HG02943 (cell line): ENCODE results near the gene ZNF778.

Experiments used
- ATAC-seq: cut with Tn5 transposase; IDR thresholded peaks from one replicate; pipeline ENCODE4 v1.9.1; 2021; ENCODE audit warnings: mild to moderate bottlenecking, low read depth, moderate library complexity; ENCODE audit not compliant: unreplicated experiment

Gene ZNF778

GRCh38 chr16:89217388-89218191, at the start of gene ZNF778:
ZNF778 (plus strand) TSS chr16:89217703; CDS start chr16:89221128, 3,425 bp downstream.
- ATAC-seq = peak; percentile 63

GRCh38 chr16:89168381-89169189, 48.9 kb upstream of the ZNF778 start:
- ATAC-seq = no peak

GRCh38 chr16:89169778-89170177, 47.7 kb upstream of the ZNF778 start:
- ATAC-seq = no peak

GRCh38 chr16:89170346-89171215, 46.9 kb upstream of the ZNF778 start:
- no peak for ATAC-seq

GRCh38 chr16:89171216-89172170, 46.0 kb upstream of the ZNF778 start, which contains the start of gene CDH15:
CDH15 (plus strand) TSS chr16:89171748; CDS start chr16:89171832, 84 bp downstream.
- peak; percentile 53 for ATAC-seq

GRCh38 chr16:89172171-89172527, 45.4 kb upstream of the ZNF778 start:
- ATAC-seq = no peak

GRCh38 chr16:89172528-89173173, 44.9 kb upstream of the ZNF778 start:
- ATAC-seq = no peak

GRCh38 chr16:89173174-89173921, 44.2 kb upstream of the ZNF778 start:
- no peak for ATAC-seq

GRCh38 chr16:89174055-89174827, 43.3 kb upstream of the ZNF778 start:
- no peak for ATAC-seq

GRCh38 chr16:89174877-89175276, 42.6 kb upstream of the ZNF778 start:
- ATAC-seq = no peak

GRCh38 chr16:89175280-89176146, 42.0 kb upstream of the ZNF778 start:
- no peak for ATAC-seq

GRCh38 chr16:89176147-89176690, 41.3 kb upstream of the ZNF778 start:
- no peak for ATAC-seq

- ATAC-seq = no peak
Measured at GRCh38 chr16:89176717-89177116, 40.8 kb upstream of the ZNF778 start.

GRCh38 chr16:89177501-89177900, 40.0 kb upstream of the ZNF778 start:
- ATAC-seq = no peak

- ATAC-seq = no peak
Measured at GRCh38 chr16:89178453-89179147, 38.9 kb upstream of the ZNF778 start.

- ATAC-seq = no peak
Measured at GRCh38 chr16:89179148-89179484, 38.4 kb upstream of the ZNF778 start.
